ENCODE data around the gene CHST5. TPM values are rescaled to one million over a fixed set of nuclear protein-coding genes. Genes with fewer than 3 reads are reported as not detected.

Gene CHST5
- total RNA-seq, 1 experiment from 2014 or later, result 0.54 TPM

GRCh38 chr16:75532142-75532765 is 3.7 kb downstream of the CHST5 start:
- CTCF ChIA-PET, result interaction anchor here (0.6 kb wide), 1 partner anchor 15 kb away, joined by 6 read pairs; no protein-coding TSS in a partner anchor
- H3K4me3 ChIP-seq (ENCODE audit: low read depth, low read length, poor library complexity, severe bottlenecking), result no peak overlapping the region
- H3K9me3 ChIP-seq (ENCODE audit: low read depth, low read length, poor library complexity, severe bottlenecking), result no peaks in the 10 kb centered on the region
- no peaks in the 10 kb centered on the region for H3K27me3 ChIP-seq (replicated peaks; ENCODE audit: insufficient read depth, low read depth, low read length, poor library complexity)
- no TSS peak for BruUV-seq (replicated peaks)
- TF ChIP-seq EZH2 (IDR thresholded peaks at IDR 0.05; ENCODE audit: borderline replicate concordance, low read depth, low read length, poor library complexity, severe bottlenecking), result no peak
- TF ChIP-seq CTCF (conservative IDR thresholded peaks at IDR 0.05; ENCODE audit: low read depth, low read length), result no peak
- H3K36me3 ChIP-seq (ENCODE audit: insufficient read depth, low read length, poor library complexity, severe bottlenecking), result no peaks in the 10 kb centered on the region
- no peak for DNase-seq (ENCODE audit: low spot score)
- intact Hi-C loops (cut with micrococcal nuclease; ENCODE audit: unreplicated experiment), result no loop called here
- H3K27ac ChIP-seq (ENCODE audit: low read depth, low read length, poor library complexity, severe bottlenecking), result no peak overlapping the region
- H3K4me1 ChIP-seq (ENCODE audit: insufficient read depth, low read length, poor library complexity, severe bottlenecking), result no peaks in the 10 kb centered on the region
- POLR2A ChIA-PET (ENCODE audit: low non-redundant PET), result no interaction called here

- BruUV-seq (replicated peaks), result no TSS peak
Observed at GRCh38 chr16:75529959-75530358, 5.9 kb downstream of the CHST5 start.

GRCh38 chr16:75529056-75529905 is 6.6 kb downstream of the CHST5 start:
- TF ChIP-seq EZH2 (IDR thresholded peaks at IDR 0.05; ENCODE audit: borderline replicate concordance, low read depth, low read length, poor library complexity, severe bottlenecking), result no peak
- TF ChIP-seq CTCF (conservative IDR thresholded peaks at IDR 0.05; ENCODE audit: low read depth, low read length), result no peak
- Histone ChIP-seq H3K27ac (ENCODE audit: low read depth, low read length, poor library complexity, severe bottlenecking) (no peak overlapping the region), H3K9me3 (ENCODE audit: low read depth, low read length, poor library complexity, severe bottlenecking) (no peaks in the 10 kb centered on the region), H3K27me3 (replicated peaks; ENCODE audit: insufficient read depth, low read depth, low read length, poor library complexity) (no peaks in the 10 kb centered on the region), H3K4me1 (ENCODE audit: insufficient read depth, low read length, poor library complexity, severe bottlenecking) (no peaks in the 10 kb centered on the region), H3K36me3 (ENCODE audit: insufficient read depth, low read length, poor library complexity, severe bottlenecking) (no peaks in the 10 kb centered on the region), H3K4me3 (ENCODE audit: low read depth, low read length, poor library complexity, severe bottlenecking) (no peak overlapping the region)
- POLR2A ChIA-PET (ENCODE audit: low non-redundant PET), result no interaction called here
- BruUV-seq (replicated peaks), result no TSS peak
- no peak for DNase-seq (ENCODE audit: low spot score)
- intact Hi-C loops (cut with micrococcal nuclease; ENCODE audit: unreplicated experiment), result no loop called here
- CTCF ChIA-PET, result no interaction called here

More at GRCh38 chr16:75529959-75530358, 5.9 kb downstream of the CHST5 start:
- POLR2A ChIA-PET (ENCODE audit: low non-redundant PET), result no interaction called here
- H3K4me1 ChIP-seq (ENCODE audit: insufficient read depth, low read length, poor library complexity, severe bottlenecking), result no peaks in the 10 kb centered on the region
- CTCF ChIA-PET, result no interaction called here
- no peaks in the 10 kb centered on the region for H3K9me3 ChIP-seq (ENCODE audit: low read depth, low read length, poor library complexity, severe bottlenecking)
- intact Hi-C loops (cut with micrococcal nuclease; ENCODE audit: unreplicated experiment), result no loop called here
- H3K27ac ChIP-seq (ENCODE audit: low read depth, low read length, poor library complexity, severe bottlenecking), result no peak overlapping the region
- no peaks in the 10 kb centered on the region for H3K36me3 ChIP-seq (ENCODE audit: insufficient read depth, low read length, poor library complexity, severe bottlenecking)
- DNase-seq (ENCODE audit: low spot score), result no peak
- TF ChIP-seq CTCF (conservative IDR thresholded peaks at IDR 0.05; ENCODE audit: low read depth, low read length) (no peak), EZH2 (IDR thresholded peaks at IDR 0.05; ENCODE audit: borderline replicate concordance, low read depth, low read length, poor library complexity, severe bottlenecking) (no peak)
- no peaks in the 10 kb centered on the region for H3K27me3 ChIP-seq (replicated peaks; ENCODE audit: insufficient read depth, low read depth, low read length, poor library complexity)
- H3K4me3 ChIP-seq (ENCODE audit: low read depth, low read length, poor library complexity, severe bottlenecking), result no peak overlapping the region
